Kidney capillary endothelial cell (primary cell): Measurements from ENCODE around the gene CCDC171.
"Not testable (repeated sequence)": the region's sequence is repeated elsewhere in the genome, so short reads cannot be mapped to it uniquely, and the experiment has no call there.

Experiments
- DNase-seq: peaks from one replicate; pipeline ENCODE4 v3.0.0-alpha.2; 2018; ENCODE audit warnings: low spot score

CCDC171 gene

DNA sequence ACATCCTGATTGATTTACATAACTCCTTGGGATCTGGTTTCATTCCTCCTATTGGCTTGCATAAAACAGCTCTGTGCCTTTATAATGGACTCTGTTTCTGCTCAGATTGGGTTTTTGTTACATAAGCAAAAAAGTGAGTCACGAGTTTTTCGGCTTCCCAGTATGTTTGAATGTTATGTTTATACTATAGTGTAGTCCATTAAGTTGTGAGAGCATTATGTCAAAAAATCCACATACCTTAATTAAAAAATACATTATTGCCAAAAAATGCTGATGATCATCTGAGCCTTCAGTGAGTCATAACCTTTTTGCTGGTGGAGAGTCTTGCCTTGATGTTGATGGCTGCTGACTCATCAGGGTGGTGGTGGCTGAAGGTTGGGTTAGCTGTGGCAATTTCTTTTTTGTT lies 144.6 kb downstream of the CCDC171 start:
- DNase-seq: peak; percentile 30

DNA sequence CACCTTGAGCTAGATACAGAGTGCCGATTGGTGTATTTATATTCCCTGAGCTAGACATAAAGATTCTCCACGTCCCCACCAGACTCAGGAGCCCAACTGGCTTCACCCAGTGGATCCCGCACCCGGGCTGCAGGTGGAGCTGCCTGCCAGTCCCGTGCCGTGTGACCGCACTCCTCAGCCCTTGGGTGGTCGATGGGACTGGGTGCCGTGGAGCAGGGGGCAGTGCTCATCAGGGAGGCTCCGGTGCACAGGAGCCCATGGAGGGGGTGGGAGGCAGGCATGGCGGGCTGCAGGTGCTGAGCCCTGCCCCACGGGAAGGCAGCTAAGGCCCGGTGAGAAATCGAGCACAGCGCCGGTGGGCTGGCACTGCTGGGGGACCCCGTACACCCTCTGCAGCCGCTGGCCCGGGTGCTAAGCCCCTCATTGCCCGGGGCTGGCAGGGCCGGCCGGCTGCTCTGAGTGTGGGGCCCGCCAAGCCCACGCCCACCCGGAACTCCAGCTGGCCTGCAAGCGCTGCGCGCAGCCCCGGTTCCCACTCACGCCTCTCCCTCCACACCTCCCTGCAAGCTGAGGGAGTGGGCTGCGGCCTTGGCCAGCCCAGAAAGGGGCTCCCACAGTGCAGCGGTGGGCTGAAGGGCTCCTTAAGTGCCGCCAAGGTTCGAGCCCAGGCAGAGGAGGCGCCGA lies 147.2 kb downstream of the CCDC171 start:
- not testable (repeated sequence) for DNase-seq

DNA sequence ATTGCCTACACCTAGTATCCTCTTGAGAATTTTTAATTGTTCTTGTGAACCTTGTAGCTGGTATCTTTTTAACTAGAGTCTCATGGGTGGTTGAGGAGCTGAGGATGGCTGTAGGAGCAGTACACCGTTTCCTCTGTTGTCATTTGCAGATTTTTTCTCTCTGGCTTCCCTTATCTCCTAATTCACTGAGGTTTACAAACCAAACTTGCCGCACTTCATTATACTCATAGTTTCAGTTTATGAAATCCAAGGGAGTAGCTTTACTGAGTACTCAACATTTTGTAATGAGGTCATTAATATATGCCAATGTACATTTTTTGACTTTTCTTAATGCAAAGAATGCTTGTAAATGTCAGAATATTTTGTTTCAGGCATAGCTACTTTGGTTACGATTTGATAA lies 154.2 kb downstream of the CCDC171 start:
- DNase-seq: no peak

DNA sequence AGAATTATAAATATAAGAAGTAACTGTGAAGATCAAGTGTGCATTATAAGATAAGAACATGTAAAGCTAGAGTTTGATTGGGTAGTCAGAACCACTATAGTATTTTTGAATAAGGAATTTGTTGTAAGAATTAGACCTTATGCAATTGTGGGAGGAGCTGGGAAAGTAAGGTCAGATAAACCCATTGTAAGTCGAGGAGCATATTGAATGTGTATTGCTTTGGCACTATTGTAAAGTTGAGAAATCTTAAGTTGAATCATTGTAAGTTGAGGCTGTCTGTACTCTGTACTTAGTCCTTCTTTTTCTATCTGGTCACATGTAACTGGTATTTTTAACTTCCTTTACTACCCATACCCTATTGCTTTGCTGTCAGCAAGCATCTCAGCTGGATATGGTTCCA lies 158.7 kb downstream of the CCDC171 start:
- no peak for DNase-seq

DNA sequence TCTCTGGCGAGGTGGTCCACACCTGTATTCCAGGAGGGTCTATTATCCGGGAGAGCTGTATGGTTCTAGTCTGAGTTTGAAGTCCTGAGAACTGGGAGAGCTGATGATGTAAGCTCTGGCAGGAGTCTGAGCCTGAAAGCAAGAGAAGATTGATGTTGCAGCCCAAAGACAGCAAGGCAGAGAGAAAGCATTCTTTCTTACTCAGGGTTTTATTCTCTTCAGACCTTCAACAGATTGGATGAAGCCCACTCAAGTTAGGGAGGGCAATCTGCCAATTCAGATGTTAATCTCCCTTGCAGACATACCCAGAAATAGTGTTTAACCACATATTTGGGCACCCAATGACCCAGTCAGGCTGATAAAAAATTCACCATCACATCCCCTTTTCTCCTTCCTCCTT lies 159.1 kb downstream of the CCDC171 start:
- DNase-seq: no peak

DNA sequence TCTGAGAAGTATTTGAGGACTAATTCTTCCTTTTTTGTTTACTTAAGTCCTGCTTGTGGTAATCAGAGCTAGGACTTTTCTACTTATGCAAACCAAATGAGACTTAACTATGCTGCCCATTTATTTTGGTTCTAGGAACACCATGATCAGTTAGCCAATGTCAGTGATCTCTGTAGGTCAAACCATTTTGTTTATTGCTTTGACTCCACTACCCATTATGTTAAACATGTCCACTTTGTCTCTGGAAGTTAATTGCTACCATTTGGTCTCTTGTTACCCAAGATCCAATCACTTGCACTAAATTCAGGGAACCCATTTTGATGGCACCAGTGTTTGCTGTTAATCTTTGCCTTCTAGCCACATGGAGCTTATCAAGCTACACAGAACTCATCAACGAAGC lies 161.9 kb downstream of the CCDC171 start:
- DNase-seq: no peak

DNA sequence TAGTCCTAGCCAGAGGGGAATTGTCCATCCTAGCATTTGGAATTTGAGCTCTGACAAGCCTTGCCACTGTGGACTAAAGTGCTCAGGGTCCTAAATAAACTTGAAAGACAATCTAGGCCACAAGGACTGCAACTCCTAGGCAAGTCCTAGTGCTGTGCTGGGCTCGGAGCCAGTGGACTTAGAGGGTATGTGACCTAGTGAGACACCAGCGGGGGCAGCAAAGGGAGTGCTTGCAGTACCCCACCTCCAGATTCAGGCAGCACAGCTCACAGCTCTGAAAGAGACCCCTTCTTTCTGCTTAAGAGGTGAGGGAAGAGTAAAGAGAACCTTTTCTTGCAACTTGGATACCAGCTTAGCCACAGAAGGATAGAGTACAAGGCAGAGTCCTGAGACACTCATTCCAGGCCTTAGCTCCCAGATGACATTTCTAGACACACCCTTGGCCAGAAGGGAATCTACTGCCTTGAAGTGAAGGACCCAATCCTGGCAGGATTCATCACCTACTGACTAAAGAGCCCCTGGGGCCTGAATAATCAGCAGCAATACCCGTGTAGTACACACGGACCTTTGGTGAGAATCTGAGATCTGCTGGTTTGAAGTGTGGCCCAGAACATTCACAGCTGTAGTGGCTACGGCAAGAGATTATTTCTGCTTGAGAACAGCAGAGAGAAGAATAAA lies 164.6 kb downstream of the CCDC171 start:
- no peak for DNase-seq

DNA sequence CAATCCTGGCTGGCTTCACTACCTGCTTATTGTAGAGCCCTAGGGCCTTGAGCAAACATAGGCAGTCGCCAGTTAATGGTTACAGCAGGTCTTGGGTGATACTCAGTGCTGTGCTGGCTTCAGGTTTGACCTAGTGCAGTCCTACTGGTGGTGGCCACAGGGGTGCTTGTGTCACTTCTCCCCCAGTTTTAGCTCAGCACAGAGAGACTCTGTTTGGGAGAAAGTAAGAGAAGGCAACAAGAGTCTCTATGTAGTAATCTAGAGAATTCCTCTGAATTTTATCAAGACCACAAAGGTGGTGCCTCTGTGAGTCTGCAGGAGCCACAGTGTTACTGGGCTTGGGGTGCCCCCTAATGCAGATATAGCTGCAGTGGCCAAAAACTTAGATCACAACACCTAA lies 165.6 kb downstream of the CCDC171 start:
- no peak for DNase-seq

DNA sequence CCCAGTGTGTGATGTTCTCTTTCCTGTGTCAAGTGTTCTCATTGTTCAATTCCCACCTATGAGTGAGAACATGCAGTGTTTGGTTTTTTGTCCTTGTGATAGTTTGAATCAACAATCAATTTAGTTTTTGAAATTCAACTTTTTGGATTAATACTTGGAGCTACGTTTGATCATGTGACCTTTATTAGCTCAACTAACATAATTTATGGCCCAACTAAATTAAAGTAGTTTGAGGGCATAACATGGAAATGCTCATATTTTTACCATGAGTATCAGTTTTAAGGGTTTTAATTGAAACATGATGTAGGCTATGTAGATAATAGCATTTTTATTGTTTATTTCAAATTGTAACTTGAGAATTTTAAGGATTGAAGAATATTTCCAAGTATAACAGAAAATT lies 168.0 kb downstream of the CCDC171 start:
- no peak for DNase-seq

DNA sequence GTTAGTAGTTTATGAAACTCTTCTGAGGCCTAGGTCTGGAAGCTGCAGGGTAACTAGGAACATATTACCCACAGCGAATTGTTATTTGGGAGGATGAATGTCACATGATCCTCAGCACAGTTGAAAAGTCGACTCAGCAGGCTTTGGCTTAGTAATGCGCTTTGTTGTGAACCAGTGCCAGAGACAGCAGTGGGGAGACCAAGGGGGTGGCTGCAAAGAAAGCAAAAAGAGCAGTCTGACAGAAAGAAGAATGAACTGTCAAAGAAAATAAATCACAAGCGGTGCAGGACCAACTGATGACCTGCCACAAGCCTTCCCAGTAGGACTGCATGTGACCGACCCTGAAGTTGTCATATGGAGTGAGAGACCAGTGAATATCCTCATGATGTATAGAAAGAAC lies 170.0 kb downstream of the CCDC171 start:
- no peak for DNase-seq

DNA sequence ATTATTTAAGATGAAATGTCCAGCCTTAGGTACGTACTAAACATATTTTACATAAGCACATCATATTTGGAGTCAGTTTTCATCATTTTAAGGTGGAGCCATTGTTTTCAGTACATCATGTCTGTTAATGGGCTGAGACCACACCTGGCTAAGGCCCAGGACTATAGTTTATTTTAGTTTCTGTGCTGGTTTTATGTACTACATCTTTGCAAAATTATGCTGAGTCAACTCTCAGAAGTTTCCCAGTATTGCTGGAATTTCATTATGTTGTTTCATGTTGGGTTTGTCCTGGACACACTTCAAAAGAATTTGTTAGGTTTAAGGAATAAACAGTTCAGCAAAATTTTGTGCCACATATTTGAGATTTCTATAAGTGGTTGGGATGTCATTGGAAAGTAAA lies 171.2 kb downstream of the CCDC171 start:
- DNase-seq: no peak

DNA sequence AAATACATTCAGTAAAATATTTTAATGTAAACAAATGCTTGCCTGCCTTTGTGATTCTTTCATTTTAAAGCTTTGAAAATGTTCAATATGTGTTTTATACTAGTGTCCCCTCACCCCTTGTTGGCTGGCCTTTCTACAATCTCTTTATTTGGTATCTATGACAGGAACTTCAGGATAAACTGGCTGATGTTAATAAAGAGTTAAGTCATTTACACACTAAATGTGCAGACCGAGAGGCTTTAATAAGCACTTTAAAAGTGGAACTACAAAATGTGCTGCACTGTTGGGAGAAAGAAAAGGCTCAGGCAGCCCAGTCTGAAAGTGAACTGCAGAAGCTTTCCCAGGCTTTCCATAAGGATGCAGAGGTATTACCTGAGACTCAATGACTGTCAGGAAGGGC lies 171.8 kb downstream of the CCDC171 start:
- DNase-seq: no peak

DNA sequence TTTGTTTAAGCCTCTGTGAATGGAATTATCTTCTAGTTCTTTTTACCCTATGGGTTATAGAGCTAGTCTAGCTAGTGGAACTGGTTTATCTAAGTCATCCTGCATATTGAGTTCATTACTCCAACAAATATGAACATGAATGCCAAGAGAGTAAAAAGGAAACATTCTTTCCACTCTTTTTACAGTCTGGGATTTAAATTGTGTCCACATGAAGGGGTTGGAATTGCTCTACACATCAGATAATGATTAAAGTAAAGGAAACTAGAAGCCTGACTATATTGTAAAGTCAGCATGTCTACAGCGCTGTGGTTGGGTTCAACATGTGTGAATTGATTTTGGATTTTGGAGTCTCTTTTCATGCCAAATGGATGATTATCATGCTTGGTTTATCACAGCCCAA lies 173.1 kb downstream of the CCDC171 start:
- DNase-seq: no peak

DNA sequence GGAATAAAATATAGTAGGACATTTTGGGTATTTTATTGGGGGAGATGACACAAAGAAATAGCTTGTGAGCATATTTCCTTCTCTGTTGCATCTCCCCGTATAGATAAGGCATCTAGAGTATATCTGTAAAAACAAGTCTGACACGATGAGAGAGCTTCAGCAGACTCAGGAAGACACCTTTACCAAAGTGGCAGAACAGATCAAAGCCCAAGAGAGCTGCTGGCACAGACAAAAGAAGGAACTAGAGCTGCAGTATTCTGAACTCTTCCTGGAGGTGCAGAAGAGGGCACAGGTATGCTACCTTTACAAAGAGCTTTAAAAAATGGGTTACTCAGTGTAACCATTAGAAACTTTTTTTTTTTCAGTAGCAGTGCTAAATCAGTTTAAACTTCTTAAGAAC lies 176.7 kb downstream of the CCDC171 start:
- no peak for DNase-seq

DNA sequence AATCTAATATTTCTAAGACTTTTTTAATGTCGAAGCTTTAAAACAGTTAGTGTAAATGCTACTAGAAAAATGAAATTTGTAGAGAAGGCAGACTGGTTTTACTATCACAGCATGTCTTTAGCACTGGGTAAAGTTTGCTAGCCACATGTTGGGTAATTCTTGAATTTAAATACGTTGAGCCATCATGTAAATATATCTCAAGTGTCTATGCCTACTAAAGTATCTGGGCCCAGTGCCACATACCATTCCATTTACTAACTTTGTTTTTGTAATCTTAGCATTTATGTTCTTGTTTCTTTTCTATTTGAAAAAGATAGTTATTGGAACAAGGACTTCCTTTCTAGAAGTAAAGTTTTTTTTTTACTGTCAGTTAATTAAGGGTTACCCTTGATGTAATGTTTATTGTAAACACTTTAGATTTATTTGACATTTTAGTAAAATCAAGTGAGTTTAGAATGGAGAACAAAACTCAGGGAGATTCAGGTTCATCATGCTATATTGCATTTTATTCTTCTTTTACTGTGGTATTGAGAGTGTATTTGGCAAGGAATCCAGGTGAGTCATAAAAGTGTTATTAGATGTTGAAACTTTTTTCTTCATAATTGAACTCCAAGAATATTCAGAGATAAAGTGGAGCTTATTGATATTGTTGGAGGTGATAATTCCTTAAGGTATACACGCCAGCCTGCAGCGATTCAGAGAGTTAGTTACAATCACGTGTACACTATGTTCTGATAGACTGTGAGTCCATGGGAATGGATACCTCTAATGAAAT lies 182.4 kb downstream of the CCDC171 start:
- DNase-seq: no peak

DNA sequence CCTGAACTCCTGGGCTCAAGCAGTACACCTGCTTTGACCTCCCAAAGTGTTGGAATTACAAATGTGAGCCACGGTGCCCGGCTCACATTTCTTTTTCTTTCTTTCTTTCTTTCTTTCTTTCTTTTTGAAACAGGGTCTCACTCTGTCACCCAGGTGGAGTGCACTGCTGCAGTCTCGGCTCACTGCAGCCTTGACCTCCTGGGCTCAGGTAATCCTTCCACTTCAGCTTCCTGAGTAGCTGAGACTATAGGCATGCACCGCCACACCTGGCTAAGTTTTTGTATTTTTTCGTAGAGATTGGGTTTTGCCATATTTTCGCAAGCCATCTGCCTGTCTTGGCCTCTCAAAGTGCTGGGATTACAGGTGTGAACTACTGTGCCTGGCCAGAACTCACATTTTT lies 183.7 kb downstream of the CCDC171 start:
- DNase-seq: no peak

DNA sequence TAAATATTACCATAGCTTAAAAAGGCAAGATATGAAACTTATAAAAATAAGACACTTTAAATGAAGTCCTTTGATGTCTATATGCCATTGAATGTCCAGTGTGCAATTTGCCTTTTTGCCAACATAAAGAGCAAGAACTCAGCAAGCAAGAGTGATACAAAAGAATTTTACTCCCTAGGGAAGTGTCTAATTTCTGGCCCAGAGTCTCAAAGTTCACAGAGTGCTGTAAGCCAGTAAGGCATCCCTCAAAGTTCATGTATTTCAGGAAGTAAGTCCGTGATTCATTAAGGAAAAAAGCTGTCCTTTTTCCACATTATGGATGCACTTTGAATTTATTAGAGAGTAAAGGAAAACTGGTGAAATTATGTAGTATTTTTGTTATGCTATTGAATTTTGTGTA lies 185.2 kb downstream of the CCDC171 start:
- DNase-seq: peak; percentile 26

DNA sequence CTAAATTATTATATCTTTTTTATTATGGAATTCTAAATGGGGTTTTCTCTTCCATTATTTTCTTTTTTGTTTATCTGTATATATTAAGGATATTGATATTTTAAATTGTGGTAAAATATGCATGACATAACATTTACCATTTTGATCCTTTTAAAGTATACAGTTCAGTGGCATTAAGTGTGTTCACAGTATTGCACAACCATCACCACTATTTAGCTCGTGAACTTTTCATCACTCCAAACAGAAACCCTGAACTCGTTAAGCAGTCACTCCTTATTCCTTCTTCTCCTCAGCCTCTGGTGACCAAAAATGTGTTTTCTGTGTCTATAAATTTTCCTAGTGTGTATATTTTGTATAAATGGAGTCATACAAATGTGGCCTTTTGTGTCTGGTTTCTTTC lies 188.2 kb downstream of the CCDC171 start:
- DNase-seq: no peak

DNA sequence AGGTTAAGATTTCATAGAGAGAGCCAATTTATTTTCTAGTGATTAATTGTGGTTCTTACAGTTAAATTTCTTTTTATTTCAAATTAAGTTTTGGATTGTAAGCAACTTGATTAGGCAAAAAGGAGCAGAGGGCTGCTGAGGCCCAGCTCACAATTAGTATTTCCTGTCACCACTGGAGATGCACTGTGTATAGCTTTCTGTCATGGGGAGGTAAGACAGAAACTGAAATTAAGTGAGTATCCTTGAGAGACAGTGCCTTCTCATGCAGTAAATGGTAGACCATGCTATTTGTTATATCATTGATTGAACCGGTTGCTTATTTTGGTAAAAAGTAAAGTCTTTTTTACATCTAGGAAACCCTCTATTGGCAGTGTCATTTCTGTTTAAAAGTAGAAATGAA lies 190.7 kb downstream of the CCDC171 start:
- DNase-seq: no peak

DNA sequence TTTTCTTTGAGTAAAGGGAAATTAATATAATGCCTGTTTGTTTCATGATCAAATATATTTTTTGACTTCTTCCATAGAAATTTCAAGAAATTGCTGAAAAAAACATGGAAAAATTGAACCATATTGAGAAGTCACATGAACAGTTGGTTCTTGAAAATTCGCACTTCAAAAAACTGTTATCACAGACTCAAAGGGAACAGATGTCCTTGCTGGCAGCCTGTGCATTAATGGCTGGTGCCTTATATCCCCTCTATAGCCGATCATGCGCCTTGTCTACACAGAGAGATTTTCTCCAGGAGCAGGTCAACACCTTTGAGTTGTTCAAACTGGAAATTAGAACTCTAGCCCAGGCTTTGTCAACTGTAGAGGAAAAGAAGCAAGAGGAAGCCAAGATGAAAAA lies 191.4 kb downstream of the CCDC171 start:
- DNase-seq: no peak

DNA sequence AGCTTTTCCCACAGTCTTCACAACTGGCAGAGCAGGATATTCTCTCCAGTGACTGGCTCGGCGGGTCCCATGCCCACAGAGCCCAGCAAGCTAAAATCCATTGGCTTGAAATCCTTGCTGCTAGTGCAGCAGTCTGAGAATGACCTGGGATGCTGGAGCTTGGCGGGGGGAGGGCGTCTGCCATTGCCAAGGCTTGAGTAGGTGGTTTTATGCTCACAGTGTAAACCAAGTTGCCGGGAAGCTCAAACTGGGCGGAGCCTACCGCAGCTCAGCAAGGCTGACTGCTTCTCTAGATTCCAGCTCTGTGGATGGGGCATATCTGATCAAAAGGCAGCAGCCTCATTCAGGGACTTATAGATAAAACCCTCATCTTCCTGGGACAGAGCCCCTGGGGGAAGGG lies 194.1 kb downstream of the CCDC171 start:
- no peak for DNase-seq

DNA sequence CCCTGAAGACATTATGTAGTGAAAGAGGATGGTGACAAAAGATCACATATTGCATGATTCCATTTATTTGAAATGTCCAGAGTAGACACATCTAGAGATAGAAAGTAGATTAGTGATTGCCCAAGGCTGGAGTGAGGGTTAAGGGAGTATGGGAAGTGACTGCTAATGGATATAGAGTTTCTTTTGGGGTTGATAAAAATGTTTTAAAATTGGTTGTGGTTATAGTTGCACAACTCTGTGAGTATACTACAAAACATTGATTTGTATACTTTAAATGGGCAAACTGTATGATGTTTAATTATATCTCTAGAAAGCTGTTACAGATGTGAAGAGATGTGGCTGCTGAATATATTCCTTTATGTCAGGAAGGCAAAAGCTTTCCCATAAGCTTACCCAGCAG lies 202.8 kb downstream of the CCDC171 start:
- no peak for DNase-seq

DNA sequence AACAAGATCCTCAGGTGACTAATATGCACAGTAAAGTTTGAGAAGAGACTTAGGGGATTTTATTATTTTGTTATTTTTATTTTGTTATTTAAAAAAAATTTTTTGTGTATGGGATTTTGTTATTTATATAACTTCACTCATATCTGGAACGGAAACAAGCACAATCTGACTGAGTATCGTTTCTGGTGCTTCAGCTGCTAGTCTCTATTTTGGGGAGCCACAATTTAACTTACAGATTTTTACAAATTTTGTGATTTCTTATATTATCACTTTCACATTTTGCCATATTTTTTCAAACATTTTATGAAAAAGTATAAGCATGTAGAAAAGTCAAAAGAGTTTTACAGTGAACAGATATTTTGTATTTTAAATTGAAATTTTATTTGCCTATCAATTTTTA lies 208.7 kb downstream of the CCDC171 start:
- no peak for DNase-seq
